Renal pelvis (tissue), 12 donors: ENCODE data around the gene ERCC6L. TPM values are rescaled to one million over a fixed set of nuclear protein-coding genes. Genes with fewer than 3 reads are reported as not detected.

Source experiments
- DNase-seq: peaks from one replicate; pipeline ENCODE4 v3.0.0-alpha.2; 2013
- long read RNA-seq, 16 experiments: transcript quantifications; one replicate each; lab custom pipeline, GENCODE V29; 2026
- polyA plus RNA-seq, 3 donors: library from polyadenylated mRNA; unstranded; fragments of 120-200 nt; gene quantifications; one replicate each; pipeline ENCODE4 v1.2.1, GENCODE V29; 2013; ENCODE audit not compliant: insufficient read length in 3 of 3

ERCC6L gene, protein sequence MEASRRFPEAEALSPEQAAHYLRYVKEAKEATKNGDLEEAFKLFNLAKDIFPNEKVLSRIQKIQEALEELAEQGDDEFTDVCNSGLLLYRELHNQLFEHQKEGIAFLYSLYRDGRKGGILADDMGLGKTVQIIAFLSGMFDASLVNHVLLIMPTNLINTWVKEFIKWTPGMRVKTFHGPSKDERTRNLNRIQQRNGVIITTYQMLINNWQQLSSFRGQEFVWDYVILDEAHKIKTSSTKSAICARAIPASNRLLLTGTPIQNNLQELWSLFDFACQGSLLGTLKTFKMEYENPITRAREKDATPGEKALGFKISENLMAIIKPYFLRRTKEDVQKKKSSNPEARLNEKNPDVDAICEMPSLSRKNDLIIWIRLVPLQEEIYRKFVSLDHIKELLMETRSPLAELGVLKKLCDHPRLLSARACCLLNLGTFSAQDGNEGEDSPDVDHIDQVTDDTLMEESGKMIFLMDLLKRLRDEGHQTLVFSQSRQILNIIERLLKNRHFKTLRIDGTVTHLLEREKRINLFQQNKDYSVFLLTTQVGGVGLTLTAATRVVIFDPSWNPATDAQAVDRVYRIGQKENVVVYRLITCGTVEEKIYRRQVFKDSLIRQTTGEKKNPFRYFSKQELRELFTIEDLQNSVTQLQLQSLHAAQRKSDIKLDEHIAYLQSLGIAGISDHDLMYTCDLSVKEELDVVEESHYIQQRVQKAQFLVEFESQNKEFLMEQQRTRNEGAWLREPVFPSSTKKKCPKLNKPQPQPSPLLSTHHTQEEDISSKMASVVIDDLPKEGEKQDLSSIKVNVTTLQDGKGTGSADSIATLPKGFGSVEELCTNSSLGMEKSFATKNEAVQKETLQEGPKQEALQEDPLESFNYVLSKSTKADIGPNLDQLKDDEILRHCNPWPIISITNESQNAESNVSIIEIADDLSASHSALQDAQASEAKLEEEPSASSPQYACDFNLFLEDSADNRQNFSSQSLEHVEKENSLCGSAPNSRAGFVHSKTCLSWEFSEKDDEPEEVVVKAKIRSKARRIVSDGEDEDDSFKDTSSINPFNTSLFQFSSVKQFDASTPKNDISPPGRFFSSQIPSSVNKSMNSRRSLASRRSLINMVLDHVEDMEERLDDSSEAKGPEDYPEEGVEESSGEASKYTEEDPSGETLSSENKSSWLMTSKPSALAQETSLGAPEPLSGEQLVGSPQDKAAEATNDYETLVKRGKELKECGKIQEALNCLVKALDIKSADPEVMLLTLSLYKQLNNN
- polyA plus RNA-seq: 1 to 10 TPM; 4.0 to 4.6 (median 4.3) TPM
- long read RNA-seq, donor 1: 0 reads
- long read RNA-seq, donor 2, full-length matches to known transcripts: 2 of 2 reads
- long read RNA-seq, donor 2, partial matches to known transcripts: 0 of 2 reads
- long read RNA-seq, donor 2, other reads (novel, unspliced or antisense): 0 of 2 reads
- long read RNA-seq, donor 3: 0 reads
- long read RNA-seq, donor 4, full-length matches to known transcripts: 1 of 1 reads
- long read RNA-seq, donor 4, partial matches to known transcripts: 0 of 1 reads
- long read RNA-seq, donor 4, other reads (novel, unspliced or antisense): 0 of 1 reads
- long read RNA-seq, donor 5: 0 reads
- long read RNA-seq, donor 6, full-length matches to known transcripts: 2 of 2 reads
- long read RNA-seq, donor 6, partial matches to known transcripts: 0 of 2 reads
- long read RNA-seq, donor 6, other reads (novel, unspliced or antisense): 0 of 2 reads
- long read RNA-seq, donor 7, full-length matches to known transcripts: 2 of 2 reads
- long read RNA-seq, donor 7, partial matches to known transcripts: 0 of 2 reads
- long read RNA-seq, donor 7, other reads (novel, unspliced or antisense): 0 of 2 reads
- long read RNA-seq, donor 8: 0 reads
- long read RNA-seq, donor 9, full-length matches to known transcripts: 2 of 2 reads
- long read RNA-seq, donor 9, partial matches to known transcripts: 0 of 2 reads
- long read RNA-seq, donor 9, other reads (novel, unspliced or antisense): 0 of 2 reads
- long read RNA-seq, donor 10, full-length matches to known transcripts: 1 of 1 reads
- long read RNA-seq, donor 10, partial matches to known transcripts: 0 of 1 reads
- long read RNA-seq, donor 10, other reads (novel, unspliced or antisense): 0 of 1 reads
- long read RNA-seq, donor 11: 0 reads
- long read RNA-seq, donor 12, full-length matches to known transcripts: 1 of 1 reads
- long read RNA-seq, donor 12, partial matches to known transcripts: 0 of 1 reads
- long read RNA-seq, donor 12, other reads (novel, unspliced or antisense): 0 of 1 reads
- long read RNA-seq, donor 13, full-length matches to known transcripts: 1 of 1 reads
- long read RNA-seq, donor 13, partial matches to known transcripts: 0 of 1 reads
- long read RNA-seq, donor 13, other reads (novel, unspliced or antisense): 0 of 1 reads
- long read RNA-seq, donor 14, full-length matches to known transcripts: 3 of 3 reads
- long read RNA-seq, donor 14, partial matches to known transcripts: 0 of 3 reads
- long read RNA-seq, donor 14, other reads (novel, unspliced or antisense): 0 of 3 reads
- long read RNA-seq, donor 15, full-length matches to known transcripts: 2 of 2 reads
- long read RNA-seq, donor 15, partial matches to known transcripts: 0 of 2 reads
- long read RNA-seq, donor 15, other reads (novel, unspliced or antisense): 0 of 2 reads
- long read RNA-seq, donor 16, full-length matches to known transcripts: 3 of 3 reads
- long read RNA-seq, donor 16, partial matches to known transcripts: 0 of 3 reads
- long read RNA-seq, donor 16, other reads (novel, unspliced or antisense): 0 of 3 reads

DNA sequence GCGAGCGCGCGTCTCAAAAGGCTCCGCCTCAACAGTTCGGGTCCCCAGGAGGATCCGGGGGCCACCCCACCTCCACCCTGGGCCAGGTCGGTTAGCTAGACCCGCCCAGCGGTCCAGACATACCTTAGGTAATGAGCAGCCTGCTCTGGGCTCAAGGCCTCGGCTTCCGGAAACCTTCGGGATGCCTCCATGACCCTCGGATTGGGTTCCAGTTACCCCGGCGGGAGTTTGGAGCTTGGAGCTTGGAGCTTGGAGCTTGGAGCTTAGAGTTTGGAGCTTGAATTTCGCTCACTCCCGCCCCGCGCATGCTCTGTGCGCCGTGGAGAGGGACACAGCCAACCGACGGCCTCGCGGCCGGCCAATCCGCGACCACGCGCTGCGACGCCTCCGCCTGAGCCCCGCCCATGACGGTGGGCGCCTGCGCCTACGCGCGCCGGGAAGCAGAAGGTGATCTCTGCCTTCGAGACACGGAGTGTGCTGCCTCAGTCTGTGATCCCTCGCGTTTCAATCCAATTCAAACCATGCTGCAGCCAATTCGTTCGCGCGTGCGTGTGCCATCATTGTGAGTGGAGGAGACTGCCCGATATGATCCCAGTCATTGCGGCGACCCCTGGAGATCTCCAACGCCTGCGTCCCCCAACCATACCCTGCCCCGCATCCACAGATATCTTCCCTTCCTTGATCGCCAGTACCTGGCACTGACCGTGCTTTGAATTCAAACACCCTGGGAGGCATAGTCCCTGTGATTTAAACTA, at the start of gene ERCC6L:
ERCC6L (minus strand) TSS at position 307 of the 755 bp plus-strand sequence; CDS start at position 191, 116 bp downstream.
- peak; percentile 86 for DNase-seq

- no peak for DNase-seq
Observed at GRCh38 chrX:72282302-72282701, 43.5 kb upstream of the ERCC6L start.

DNA sequence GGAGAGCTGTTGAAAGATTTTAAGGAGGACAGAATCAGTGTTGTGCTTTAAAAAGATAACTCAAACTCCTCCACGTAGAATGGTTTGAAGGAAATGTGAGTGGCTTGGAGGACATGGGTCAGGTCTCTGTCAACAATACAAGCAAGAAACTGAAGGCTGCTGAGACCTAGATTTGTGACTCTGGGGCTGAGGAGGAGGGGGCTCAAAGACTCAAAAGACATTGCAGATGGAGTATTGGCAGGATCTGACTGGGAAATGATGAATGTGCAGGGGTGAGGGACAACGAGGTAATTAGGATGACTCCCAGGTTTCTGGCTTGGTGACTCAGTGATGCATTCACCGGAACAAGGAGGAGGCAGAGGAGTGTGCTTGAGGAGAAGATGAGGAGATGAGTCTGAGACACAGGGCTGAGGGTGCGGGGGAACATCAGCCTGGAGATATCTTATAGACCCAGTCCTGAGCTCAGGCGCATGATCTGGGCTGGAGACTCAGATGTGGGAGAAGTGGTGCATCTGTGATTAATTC, 41.6 kb upstream of the ERCC6L start:
- peak; percentile 73 for DNase-seq

DNA sequence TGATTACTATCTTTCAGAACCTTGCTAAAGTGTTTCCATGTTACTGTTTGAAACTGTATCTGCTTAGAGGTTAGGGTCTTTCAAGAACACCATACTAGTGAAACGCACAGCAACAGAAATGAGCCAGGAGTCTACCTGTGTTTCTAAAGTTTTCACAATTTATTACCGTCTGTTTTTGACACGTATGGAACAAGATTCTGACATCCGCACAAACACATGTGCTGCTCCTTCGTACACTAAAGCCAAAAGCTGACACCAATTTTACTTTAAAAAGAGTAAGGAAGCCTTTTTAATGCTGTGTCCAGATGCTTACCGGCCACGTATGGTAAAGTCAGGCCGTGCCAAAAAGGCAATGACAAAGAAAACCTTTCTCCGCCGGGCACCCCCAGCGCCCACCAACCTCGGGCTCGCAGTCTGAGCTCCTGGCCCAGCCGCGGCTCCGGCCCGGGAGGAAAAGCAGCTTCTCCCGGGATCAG, 37.7 kb upstream of the ERCC6L start:
- DNase-seq: peak; percentile 9

DNA sequence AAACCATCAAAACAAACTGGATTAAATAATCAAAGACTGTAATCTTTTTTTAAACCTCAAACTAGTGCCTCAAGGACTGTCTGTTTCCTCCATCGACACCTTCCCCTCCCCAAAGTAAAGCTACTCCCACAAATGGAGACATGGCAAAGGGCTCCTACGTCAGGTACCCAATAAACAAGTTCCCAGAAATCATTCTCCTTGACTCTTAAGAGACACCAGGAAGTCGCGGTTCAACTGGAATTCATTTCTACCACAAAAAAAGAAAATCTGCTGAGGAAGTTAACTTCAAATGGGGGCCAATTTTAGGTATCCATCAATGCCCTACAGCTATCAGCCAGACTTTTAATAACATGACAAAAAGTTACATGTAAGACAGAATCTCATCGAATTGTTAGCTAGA, 35.7 kb upstream of the ERCC6L start:
- DNase-seq: no peak

DNA sequence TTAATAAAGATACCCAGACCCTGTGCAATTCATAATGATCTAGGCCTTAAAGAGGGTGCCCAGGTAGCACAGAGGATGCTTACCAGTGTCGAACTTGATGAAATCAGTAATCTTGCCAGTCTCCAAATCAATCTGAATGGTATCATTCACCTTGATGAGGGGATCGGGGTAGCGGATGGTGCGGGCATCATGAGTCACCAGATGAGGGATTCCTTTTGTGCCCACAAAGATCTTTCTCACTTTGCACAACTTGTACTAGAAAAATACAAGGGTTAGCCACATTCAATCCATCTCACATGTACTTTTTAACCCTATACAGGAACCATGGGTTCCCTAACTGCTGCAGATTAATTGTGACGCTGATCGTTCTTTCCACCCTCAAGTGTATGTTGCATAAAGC, 34.9 kb upstream of the ERCC6L start:
- no peak for DNase-seq

DNA sequence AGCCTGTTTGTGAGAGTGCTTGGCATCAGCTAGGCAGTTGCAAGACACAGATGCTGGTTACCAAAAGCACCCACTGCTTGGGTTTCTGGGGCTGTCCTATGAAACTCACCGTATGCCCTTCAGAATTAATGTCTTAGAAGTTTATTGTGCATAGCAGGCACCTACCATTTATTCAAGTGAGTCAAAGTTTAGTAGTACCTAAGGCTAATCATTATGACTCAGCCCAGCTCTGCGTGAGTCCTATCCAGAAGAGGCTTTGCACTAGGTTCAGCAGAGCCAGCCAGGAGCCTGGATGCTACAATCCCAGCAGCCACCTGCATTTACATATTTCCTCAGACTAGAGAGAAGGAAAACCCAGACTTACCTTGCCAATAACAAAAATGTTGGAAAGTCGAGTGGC, 34.0 kb upstream of the ERCC6L start:
- no peak for DNase-seq

DNA sequence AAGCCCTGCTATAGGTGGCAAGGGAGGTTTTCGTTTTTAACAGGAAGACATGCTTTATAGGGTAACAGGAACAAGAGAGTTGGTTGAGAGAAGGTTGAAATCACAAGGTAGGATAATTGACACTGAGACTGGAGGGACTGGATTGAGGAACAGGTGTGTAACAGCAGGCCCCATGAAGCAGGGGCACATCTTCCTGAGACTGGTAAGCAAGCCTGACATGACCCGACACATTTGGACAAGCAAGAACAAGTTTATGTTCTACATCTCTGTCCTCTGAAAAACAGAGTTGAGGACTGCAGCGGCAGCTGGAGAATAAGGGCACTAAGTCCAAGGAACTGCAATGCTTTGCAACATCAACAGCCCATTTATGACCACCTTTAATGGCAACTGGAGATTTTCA, 33.0 kb upstream of the ERCC6L start:
- DNase-seq: no peak

DNA sequence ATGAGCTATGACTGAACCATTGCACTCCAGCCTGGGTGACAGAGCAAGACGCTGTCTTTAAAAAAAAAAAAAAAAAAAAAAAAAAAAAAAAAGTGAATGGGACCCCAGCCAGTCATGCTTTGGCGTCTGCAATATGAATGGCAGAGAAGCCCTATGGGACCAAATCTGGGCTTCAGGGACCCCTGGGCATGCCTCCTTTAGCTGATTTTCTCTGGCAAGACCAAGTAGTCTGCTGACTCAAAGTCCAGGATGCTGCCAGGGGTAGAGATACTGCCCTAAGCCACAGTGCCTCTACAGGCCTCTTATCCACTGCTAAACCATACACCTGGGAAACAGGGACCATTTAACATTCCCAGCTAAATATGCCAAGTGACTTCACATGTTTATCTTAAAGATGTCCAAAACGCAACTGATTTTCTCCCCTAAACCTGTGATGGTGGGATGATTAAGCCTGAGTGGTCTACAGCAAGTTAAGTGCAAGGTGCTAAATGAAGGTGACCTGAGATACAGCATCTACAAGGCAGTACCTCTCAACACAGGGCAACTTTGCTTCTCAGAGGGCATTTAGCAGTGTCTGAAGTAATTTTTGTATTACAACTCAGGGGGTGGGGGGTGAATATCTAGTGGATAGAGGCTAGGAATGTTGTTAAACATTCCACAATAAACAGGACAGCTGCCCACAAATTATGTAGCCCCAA, 32.4 kb upstream of the ERCC6L start:
- no peak for DNase-seq

DNA sequence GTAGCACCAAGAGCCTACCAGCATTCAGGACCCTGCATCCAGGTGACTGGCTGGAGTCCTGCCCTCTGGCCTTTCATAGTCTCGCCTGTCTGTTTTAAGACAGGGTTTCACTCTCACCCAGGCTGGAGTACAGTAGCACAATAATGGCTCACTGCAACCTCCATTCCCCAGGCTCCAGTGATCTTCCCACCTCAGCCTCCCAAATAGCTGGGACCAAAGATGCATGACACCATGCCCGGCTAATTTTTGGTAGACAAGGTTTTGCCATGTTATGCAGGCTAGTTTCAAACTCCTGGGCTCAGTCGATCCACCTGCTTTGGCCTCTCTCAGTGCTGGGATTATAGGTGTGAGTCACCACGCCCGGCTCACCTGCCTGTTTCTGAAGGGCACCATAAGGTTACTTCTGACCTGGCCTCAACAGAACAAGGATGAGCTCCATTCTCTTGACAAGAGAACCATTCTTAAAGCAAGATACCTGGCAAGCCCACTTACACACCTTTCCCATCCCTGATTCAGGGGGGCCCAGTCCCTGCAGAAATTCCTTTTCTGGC, 31.6 kb upstream of the ERCC6L start:
- no peak for DNase-seq

- DNase-seq: no peak
Observed at GRCh38 chrX:72269671-72270251, 30.9 kb upstream of the ERCC6L start.

DNA sequence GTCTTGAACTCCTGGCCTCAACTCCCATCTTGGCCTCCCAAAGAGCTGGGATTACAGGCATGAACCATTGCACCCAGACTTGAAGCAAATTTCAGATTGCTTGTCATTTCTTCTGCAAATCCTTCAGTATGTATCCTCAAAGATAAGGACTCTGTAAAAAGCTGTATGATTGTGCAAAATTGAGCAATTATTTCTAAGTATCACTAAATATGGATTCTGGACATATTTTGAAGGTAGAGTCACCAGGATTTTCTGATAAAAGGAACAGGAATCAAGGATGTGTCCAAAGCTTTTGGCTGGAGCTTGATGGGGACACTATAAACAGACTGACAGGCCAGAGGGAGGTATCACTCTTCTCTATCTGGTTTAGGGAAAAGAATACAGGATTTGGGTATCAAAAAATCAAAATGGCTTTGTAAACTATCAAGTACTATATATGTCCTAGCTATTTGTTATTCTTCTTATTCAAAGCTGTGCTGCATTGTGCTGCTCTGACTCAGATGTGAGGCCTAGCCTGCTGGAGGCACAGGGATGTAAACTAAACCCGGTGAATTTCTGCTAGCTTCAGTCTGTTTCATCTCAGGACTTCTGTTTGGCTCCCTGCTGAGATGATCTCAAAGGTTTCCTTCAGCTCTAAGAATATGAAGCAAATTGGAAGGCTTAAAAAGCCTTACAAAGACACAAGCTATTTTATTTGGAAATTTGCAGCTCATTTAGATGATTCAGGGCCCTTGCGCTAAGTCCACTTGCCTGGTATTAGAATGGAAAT, 30.0 kb upstream of the ERCC6L start:
- no peak for DNase-seq

GRCh38 chrX:72265263-72265662, 26.4 kb upstream of the ERCC6L start:
- DNase-seq: no peak

DNA sequence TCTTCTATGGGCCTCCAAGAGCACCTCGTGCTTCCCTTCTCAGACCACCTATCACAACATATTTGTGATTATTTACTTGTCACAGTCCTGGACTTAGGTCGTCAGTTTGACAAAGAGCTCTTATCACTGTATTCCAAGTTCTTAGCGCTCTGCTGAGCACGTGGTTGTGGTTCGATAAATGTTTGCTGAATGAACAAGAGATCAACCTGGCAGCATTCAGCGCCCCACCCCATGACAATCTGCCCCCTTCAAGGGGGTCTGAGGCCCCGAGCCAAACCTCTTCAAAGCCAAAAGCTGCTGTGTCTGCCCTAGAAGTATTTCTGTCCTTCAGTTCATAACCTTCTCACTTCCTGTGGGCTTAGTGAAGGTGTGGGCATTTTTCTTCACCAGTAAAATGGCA, 23.2 kb upstream of the ERCC6L start:
- no peak for DNase-seq

DNA sequence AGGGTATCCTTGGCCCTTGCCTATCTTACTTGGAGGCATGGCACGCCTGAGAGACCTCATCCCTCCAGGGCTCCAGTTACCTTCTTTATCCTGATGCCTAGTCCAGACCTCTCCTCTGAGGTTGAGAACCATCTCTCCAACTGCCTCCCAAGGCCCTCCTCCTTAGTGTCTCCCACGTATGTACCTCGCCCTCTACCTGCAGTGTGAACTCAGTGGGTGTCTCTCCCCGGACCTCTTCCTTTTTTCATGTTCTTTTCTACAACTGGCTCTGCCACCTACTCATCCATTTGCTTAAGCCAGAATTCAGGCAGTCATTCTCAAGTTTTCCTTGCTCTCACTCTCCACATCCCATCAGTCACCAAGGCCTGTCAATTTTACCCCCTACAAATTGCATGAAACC, 21.6 kb upstream of the ERCC6L start:
- DNase-seq: no peak
